ENCODE measurements around the gene ZNRF3.
"Not testable (repeated sequence)": the region's sequence is repeated elsewhere in the genome, so short reads cannot be mapped to it uniquely, and the experiment has no call there.

Gene ZNRF3

DNA sequence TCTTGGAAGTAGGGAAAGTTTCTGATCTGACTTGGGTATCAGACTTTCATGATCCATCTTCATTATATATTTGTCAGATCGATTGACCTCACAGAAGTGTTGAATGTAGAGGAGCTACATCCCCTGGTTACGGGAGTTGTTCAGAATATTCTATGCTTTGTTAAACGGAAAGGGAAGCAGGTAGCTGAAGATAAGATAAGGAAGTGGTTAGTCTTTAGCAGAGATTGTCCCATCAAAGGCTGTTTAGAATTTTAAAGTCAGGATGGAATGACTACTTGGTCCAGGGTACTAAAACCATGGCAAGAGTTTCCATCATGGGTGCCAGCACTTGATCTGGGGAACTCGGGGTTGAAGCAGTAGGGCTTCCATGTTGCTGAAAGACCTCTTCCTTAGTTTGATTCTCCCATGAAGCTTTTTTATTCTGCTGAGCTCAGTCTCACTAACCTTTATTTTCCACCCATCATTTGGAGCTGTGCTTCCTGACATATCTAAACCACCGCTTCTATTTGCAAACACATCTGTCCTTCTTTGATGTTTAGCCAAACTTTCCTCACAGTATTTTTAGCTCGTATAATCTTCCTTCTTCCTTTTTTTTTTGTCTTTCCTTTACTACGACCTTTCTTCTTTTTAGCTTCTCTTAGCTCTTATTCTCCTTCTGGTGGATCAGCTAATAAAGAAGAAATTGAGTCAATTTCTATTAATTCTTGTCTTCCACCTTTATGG is 182.3 kb downstream of the ZNRF3 start:
- DNase-seq (ENCODE audit: low read depth, low spot score) = no peak

DNA sequence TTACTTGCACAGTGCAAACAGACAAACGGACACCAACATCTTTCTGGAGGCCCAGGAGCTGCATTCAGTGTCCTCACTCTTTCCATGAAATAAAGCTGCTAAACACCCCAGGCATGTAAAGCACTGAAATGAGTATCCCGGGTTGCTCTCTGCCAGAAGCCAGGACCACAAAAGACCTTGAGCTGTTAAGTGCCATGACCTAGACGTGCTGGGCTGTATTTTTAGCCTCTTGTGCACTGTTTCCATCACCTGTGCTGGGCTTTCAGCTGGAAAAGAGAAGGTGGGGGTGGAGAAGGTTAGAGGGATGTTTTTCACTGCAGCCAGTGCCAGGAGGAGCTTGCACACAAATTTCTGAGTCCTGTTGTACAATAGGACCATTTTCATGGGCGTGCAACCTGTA is 186.1 kb downstream of the ZNRF3 start:
- DNase-seq (ENCODE audit: low read depth, low spot score) = no peak

GRCh38 chr22:29070490-29070889 is 187.1 kb downstream of the ZNRF3 start:
- DNase-seq (ENCODE audit: low read depth, low spot score) = no peak

DNA sequence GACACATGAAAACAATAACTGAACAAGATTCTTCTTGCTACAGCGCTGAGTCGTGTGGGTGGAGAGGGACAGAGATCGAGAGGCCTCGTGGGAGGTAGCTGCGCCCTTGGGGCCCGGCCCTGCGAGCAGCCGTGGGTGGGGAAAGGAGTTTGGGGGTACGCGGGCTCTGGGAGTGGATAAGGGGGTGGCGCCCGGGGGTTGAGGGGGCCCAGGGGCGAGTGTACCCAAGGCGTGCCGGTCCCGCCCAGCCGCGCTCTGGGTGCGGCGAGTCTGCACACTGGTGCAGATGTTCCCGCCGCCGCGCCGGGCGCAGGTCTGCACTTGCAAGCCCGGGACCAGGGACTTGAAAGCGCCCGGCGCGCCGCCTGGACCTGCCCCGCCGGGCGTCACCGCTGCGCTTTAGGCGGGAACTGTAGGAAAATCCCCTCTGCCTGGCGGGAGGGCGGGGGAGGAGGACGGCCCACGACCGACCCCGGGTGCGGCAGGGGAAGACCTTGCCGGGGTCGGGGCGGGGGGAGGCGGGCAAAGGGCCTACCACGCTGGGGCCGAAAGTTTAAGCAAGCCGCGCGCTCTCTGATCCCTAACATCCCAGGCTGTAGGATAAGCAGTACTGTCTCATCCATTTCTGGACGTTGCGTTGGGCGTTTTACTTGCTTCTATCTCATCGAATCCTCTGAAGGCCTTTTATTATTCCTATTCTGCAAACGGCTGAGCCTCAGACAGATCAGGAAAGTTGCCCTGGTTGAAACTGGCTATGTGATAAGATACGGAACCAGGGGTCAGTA is 188.1 kb downstream of the ZNRF3 start:
- no peak for DNase-seq (ENCODE audit: low read depth, low spot score)

- no peak for DNase-seq (ENCODE audit: low read depth, low spot score)
These were observed 189.0 kb downstream of the ZNRF3 start for GRCh38 chr22:29072193-29072978.

DNA sequence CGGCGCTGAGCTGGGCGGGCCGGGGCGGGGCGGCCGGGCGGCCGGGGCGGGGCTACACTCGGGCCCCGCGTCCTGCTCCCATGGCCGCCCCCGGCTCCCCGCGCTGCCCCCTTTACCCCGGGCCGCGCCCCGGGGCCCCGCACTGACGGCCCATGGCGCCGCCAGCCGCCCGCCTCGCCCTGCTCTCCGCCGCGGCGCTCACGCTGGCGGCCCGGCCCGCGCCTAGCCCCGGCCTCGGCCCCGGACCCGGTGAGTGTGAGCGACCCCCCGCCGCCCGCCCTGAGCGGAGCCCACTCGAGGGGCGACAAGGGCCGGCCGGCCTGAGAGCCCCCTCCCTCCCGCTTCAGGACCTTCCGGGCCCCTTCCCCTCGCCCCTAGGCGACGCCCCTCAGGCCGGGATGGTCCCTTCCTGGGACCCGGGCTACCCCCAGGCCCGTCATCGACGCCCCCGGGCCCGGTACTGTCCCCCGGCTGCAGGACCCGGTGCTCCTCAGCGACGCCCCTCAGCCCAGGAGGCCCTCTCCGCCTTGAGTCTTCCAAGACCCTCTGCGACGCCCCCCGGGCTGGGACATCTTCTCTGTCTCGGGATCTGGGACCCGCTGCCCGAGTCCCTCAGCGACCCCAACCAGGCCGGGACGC is 189.7 kb downstream of the ZNRF3 start, which contains the start of gene KREMEN1:
TSS of gene KREMEN1 (plus strand) at position 57 of the 639 bp plus-strand sequence. CDS start at position 153, 96 bp downstream.
- no peak for DNase-seq (ENCODE audit: low read depth, low spot score)

GRCh38 chr22:29073618-29074275 is 190.4 kb downstream of the ZNRF3 start:
- no peak for DNase-seq (ENCODE audit: low read depth, low spot score)

DNA sequence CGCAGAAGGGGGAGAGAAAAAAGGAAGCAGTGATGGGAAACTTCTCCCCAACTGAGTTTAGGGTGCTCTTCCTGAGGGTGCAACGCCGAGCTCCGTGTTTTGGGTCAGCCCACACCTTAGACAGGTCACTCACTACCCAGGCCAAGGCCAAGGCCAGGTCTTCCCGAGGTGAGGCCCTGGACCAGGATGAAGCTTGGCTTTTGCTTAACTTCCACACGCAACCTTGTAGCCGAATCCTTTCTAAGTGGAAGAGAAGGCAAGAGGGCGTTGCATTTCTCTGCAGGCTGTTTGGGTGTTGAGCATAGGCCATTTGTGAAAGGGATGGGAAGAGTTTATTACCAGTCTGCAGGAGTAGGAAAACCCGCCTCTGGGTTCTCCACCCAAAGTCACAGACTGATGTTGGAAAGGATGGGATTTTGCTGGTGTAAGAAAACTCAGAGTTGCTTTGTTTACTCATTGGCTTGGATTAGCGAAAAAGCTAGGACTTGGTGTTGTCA is 191.0 kb downstream of the ZNRF3 start:
- DNase-seq (ENCODE audit: low read depth, low spot score) = no peak

- DNase-seq (ENCODE audit: low read depth, low spot score) = no peak
These were observed 194.9 kb downstream of the ZNRF3 start for GRCh38 chr22:29078036-29078868.

- no peak for DNase-seq (ENCODE audit: low read depth, low spot score)
These were observed 195.5 kb downstream of the ZNRF3 start for GRCh38 chr22:29078869-29079207.

GRCh38 chr22:29079218-29079901 is 196.0 kb downstream of the ZNRF3 start:
- no peak for DNase-seq (ENCODE audit: low read depth, low spot score)

DNA sequence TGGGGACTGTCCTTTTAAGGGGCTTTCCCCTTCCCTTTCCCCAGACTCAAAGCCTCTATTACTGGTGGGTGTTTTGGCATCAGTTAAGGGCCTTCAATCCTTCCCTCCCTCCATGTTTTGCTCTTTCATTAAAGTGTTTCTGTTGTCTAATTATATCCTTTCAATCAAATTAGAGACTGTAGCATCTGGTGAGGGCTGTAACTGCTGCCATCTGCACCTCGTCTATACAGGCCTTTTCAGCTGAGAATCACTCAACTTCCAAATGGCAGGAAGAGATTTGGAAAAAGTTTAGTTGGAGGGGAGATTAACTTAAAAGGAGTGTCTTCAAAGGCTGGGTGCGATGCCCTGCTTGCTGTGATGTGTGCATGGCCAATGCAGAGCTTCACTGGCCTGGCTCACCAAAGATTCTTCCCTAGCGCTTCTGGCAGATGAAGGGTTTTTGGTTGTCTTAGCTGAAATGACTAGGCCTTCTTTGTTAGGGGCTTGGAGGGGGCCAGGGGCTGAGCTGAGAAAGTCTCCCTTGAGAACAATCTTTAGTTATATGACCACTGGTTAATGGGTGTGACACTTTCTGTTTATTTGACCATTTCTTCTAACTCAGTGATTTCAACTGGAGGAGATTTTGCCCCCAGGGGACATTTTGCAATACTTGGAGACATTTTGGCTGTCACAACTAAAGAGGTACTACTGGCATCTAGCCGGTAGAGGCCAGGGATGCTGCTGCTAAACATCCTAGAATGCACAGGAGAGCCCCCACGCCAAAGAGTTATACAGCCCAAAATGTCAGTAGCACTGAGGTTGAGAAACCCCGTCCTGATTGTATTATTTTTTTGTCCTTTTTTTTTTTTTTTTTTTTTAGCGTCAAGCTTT is 197.0 kb downstream of the ZNRF3 start:
- no peak for DNase-seq (ENCODE audit: low read depth, low spot score)

- DNase-seq (ENCODE audit: low read depth, low spot score) = no peak
These were observed 198.3 kb downstream of the ZNRF3 start for GRCh38 chr22:29081517-29082236.

DNA sequence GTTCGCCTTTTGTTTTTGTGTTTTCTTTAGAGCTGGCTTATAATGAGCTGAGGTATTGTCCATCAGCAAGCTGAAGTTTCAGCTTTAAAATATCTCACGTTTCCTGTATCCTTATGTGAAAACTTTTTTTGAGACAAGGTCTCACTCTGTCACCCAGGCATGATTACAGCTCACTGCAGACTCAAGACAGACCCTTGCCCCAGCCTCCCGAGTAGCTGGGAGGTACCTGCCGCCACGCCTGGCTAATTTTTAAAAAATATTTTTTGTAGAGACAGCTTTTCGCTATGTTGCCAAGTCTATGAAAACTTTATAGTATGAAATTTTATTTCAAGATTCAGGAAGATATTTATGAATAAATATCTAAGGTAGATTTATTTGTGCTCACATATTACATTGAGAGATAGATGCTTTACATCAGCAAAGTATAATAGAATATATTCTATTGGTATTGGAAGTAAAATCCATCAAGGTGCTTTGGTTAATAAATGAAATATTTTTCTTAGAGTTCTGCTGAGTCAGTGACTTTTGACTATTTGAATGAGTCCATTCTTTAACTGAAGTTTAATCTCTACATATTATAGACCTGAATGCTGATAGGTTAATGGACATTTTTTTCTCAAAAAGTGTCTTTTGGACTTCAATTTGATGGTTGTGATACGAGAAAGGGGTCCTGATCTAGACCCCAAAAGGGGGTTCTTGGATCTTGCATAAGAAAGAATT is 199.6 kb downstream of the ZNRF3 start:
- DNase-seq (ENCODE audit: low read depth, low spot score) = no peak

DNA sequence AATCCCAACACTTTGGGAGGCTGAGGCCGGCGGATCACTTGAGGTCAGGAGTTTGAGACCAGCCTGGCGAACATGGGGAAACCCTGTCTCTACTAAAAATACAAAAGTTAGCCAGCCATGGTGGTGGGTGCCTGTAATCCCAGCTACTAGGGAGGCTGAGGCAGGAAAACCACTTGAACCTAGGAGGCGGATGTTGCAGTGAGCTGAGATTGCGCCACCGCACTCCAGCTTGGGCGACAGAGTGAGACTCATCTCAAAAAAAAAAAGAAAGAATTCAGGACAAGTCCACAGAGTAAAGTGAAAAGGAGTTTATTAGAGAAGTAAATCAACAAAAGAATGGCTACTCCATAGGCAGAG is 200.2 kb downstream of the ZNRF3 start:
- not testable (repeated sequence) for DNase-seq (ENCODE audit: low read depth, low spot score)

DNA sequence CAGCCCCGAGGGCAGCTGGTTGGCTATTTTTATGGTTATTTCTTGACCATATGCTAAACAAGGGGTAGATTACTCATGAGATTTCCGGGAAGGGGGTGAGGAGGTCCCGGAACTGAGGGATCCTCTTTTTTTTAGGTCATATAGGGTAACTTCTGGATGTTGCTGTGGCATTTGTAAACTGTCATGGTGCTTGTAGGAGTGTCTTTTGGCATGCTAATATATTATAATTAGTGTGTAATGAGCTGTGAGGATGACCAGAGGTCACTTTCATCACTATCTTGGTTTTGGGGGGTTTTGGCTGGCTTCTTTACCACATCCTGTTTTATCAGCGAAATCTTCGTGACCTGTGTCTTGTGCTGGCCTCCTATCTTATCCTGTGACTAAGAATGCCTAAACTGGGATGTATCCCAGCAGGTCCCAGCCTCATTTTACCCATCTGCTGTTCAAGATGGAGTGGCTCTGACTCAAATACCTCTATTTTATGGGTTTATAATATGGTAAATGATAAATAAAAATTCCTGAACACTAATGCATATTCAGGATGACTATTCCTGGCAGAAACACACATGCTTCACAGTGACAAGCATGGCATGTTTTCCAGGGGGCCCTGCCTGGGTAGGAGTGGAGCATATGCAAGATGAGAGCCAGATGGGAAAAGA is 200.7 kb downstream of the ZNRF3 start:
- DNase-seq (ENCODE audit: low read depth, low spot score) = no peak

- no peak for DNase-seq (ENCODE audit: low read depth, low spot score)
These were observed 203.6 kb downstream of the ZNRF3 start for GRCh38 chr22:29087012-29087411.

Data from brain pericyte (primary cell).